Activated CD4-positive, alpha-beta T cell treated with anti-CD3 and anti-CD28 coated beads, Interleukin-2, amount 50 U/mL, for 4 hours (primary cell): Measurements from ENCODE around the gene GAL3ST2.
"Not testable (repeated sequence)": the region's sequence is repeated elsewhere in the genome, so short reads cannot be mapped to it uniquely, and the experiment has no call there.

Experiments
- DNase-seq, 2 experiments: peaks; one replicate each; pipeline ENCODE4 v3.0.0-alpha.2; 2020

GAL3ST2 gene

GRCh38 chr2:241820625-241821384 lies 44.2 kb downstream of the GAL3ST2 start:
- DNase-seq, result no peak

GRCh38 chr2:241821460-241822263 lies 45.0 kb downstream of the GAL3ST2 start:
- DNase-seq, result no peak

- no peak for DNase-seq
Measured at GRCh38 chr2:241822264-241822623, 45.6 kb downstream of the GAL3ST2 start.

- DNase-seq, result not testable (repeated sequence)
Measured at GRCh38 chr2:241823531-241824437, 47.2 kb downstream of the GAL3ST2 start.

- DNase-seq, result no peak
Measured at GRCh38 chr2:241827394-241827793, 50.8 kb downstream of the GAL3ST2 start.

- no peak for DNase-seq
Measured at GRCh38 chr2:241833101-241833663, 56.6 kb downstream of the GAL3ST2 start.

GRCh38 chr2:241833756-241834526 lies 57.3 kb downstream of the GAL3ST2 start:
- DNase-seq, result not testable (repeated sequence)

- no peak for DNase-seq
Measured at GRCh38 chr2:241834527-241835210, 58.0 kb downstream of the GAL3ST2 start.

GRCh38 chr2:241835611-241836010 lies 59.0 kb downstream of the GAL3ST2 start:
- DNase-seq, result no peak

- DNase-seq, result no peak
Measured at GRCh38 chr2:241836292-241836691, 59.7 kb downstream of the GAL3ST2 start.

GRCh38 chr2:241837197-241837965 lies 60.8 kb downstream of the GAL3ST2 start:
- no peak for DNase-seq

- no peak for DNase-seq
Measured at GRCh38 chr2:241841181-241842066, 64.8 kb downstream of the GAL3ST2 start.

- DNase-seq, result no peak
Measured at GRCh38 chr2:241842067-241842415, 65.4 kb downstream of the GAL3ST2 start.

GRCh38 chr2:241842620-241843211 lies 66.1 kb downstream of the GAL3ST2 start:
- peak; percentile 31 to 33 for DNase-seq

GRCh38 chr2:241843321-241844065 lies 66.9 kb downstream of the GAL3ST2 start:
- DNase-seq, result no peak

- DNase-seq, result peak; percentile 75 to 81
Measured at GRCh38 chr2:241844066-241844728, 67.6 kb downstream of the GAL3ST2 start.

- DNase-seq, result no peak
Measured at GRCh38 chr2:241844831-241845578, 68.4 kb downstream of the GAL3ST2 start.
